Fibroblast of gingiva (primary cell): ENCODE results near the gene MAPK1IP1L.
"Not testable (repeated sequence)": the region's sequence is repeated elsewhere in the genome, so short reads cannot be mapped to it uniquely, and the experiment has no call there.

Source experiments
- DNase-seq: peaks from one replicate; pipeline ENCODE4 v3.0.0-alpha.2; 2011; ENCODE audit warnings: low read depth

Gene MAPK1IP1L

GRCh38 chr14:55051423-55052268 is at the start of gene MAPK1IP1L:
Gene MAPK1IP1L (plus strand): TSS chr14:55051647. CDS start chr14:55061684, 10,037 bp downstream.
- DNase-seq: peak; percentile 90

DNA sequence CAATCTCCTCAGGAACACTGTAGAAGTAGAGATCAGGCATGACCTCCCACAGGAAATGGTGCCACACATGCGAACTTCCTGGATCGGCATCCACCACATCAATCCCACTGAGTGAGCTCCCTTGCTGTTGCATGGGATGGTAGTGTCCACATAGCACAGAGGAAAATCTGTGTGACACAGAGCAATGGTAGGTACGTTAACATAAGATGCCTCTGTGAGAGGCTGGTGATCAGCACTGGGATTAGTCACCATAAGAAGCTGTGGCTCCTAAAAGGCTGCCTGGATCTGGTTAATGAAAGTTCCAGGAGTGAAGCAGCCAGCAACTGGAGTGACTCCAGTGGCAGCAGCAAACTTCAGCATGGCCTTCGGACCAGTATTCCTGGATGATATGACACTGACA is 46.4 kb upstream of the MAPK1IP1L start:
- DNase-seq: no peak

- no peak for DNase-seq
Observed at GRCh38 chr14:55015006-55015405, 36.4 kb upstream of the MAPK1IP1L start.

DNA sequence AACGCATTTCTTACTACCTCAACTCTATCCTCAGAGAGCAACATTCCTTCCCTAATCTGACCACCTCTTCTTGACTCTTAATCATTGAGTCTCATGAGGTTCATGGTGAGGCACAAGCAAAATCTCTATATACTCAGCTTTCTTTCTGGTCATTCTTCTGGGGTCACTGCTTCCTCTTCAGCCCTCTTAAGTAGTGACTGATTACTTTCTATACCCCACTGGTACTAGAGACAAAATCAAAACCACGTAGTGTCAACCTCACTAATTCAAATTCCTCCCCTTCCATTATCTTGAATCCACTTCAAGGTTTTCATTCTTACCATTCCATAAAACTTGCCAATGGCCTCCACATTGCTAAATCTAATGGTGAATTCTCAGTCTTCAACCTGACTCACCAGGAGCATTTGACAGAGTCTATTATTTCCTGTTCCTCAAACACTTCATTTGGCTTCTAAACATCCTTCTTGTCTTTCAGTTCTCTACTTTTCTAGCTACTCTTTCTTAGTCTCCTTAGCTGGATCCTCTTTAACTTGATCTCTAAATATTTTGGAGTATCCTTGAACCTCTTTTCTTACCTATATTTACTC is 31.4 kb upstream of the MAPK1IP1L start:
- no peak for DNase-seq

- not testable (repeated sequence) for DNase-seq
Observed at GRCh38 chr14:55024365-55024764, 27.1 kb upstream of the MAPK1IP1L start.

- DNase-seq: no peak
Observed at GRCh38 chr14:55025948-55026347, 25.5 kb upstream of the MAPK1IP1L start.

- DNase-seq: no peak
Observed at GRCh38 chr14:55026441-55026792, 25.0 kb upstream of the MAPK1IP1L start.

GRCh38 chr14:55026793-55027561 is 24.5 kb upstream of the MAPK1IP1L start, which contains the start of the genes SOCS4 and WDHD1:
Gene SOCS4 (plus strand): TSS chr14:55027236. CDS start chr14:55043042, 15,806 bp downstream.
Gene WDHD1 (minus strand): TSS chr14:55027099. CDS start chr14:55026787, 312 bp downstream.
- peak; percentile 90 for DNase-seq

- DNase-seq: no peak
Observed at GRCh38 chr14:55028066-55028465, 23.4 kb upstream of the MAPK1IP1L start.

- DNase-seq: no peak
Observed at GRCh38 chr14:55028476-55028875, 23.0 kb upstream of the MAPK1IP1L start.

GRCh38 chr14:55031190-55031589 is 20.3 kb upstream of the MAPK1IP1L start:
- DNase-seq: no peak

DNA sequence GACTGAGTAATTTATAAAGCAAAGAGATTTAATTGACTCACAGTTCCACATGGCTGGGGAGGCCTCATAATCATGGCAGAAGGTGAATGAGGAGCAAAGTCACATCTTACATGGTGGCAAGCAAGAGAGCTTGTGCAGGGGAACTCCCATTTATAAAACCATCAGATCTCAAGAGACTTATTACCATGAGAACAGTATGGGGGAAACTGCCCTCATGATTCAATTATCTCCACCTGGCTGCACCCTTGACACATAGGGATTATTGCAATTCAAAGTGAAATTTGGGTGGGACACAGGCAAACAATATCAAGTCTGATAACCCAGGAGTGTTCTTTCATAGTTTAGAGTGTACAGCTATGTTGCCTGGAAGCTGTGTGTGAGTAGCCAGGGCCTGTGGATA is 13.5 kb upstream of the MAPK1IP1L start:
- not testable (repeated sequence) for DNase-seq

GRCh38 chr14:55038708-55039107 is 12.7 kb upstream of the MAPK1IP1L start:
- no peak for DNase-seq

GRCh38 chr14:55043528-55043927 is 7.9 kb upstream of the MAPK1IP1L start:
- DNase-seq: peak; percentile 36

- DNase-seq: no peak
Observed at GRCh38 chr14:55045087-55045486, 6.4 kb upstream of the MAPK1IP1L start.

- DNase-seq: no peak
Observed at GRCh38 chr14:55047301-55048053, 4.0 kb upstream of the MAPK1IP1L start.

- DNase-seq: no peak
Observed at GRCh38 chr14:55048900-55049436, 2.5 kb upstream of the MAPK1IP1L start.

GRCh38 chr14:55051165-55051422 is 353 bp upstream of the MAPK1IP1L start:
- no peak for DNase-seq

- DNase-seq: peak; percentile 37
Observed at GRCh38 chr14:55052269-55052930, 953 bp downstream of the MAPK1IP1L start.

DNA sequence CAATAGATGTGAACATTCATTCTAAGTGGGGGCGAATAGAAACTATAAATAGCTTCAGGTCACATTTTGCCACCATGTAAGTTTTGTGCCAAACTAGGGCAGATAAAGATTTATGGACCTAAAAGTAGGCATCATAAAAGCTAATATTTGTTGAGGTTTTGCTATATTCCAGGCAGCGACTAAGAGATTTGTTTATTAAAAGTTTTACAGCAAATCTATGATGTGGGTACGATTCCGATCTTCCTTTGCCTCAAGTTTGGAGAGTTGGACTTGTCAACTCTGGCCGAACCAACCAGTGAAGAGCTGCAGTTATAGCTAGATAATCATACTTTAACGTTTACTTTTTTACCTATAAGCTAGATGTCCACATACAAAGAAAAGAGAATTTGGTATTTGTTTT is 1.6 kb downstream of the MAPK1IP1L start:
- DNase-seq: no peak

DNA sequence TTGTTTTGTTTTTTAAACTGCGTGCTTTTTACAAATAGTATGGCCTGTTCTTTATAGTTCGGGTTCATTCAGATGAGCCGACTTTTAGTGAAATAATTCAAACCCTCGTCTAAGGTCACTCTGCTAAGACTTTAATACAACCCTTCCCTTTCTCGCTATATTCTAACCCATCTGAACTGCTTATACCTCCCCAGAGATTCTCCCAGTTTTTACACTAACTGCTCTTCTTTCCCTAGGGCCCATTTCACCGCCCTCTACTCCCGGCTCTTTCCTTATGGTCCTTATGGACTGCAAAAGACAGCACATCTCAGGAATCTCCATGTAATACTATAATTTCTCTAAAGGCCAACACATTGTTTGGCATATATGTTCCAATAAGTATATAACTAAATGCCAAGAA is 2.1 kb downstream of the MAPK1IP1L start:
- no peak for DNase-seq
